SKM-1 (cell line): ENCODE measurements around the gene SCARB2.

ENCODE experiments used
- DNase-seq: peaks from one replicate; lab custom pipeline; 2025; ENCODE audit not compliant: unreplicated experiment; lab: John Stamatoyannopoulos, UW

Gene SCARB2

DNA sequence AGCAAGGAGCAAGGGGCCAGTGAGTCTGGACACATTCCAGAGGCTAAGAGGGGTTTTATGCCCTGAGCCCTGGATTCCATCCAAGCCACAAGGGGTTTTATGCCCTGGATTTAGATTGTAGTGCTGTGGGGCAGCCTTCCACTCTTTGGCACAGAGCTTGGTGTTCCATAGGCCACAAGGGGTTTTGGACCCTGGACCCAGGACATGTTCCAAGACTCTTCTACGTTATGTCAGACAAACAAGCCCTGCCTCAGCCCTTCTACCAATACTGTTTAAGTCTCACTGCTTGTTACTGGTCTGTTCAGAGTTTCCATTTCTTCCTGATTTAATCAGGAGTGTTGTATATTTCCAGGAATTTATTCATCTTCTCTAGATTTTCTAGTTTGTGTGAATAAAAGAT, 12.8 kb upstream of the SCARB2 start:
- DNase-seq: no peak

DNA sequence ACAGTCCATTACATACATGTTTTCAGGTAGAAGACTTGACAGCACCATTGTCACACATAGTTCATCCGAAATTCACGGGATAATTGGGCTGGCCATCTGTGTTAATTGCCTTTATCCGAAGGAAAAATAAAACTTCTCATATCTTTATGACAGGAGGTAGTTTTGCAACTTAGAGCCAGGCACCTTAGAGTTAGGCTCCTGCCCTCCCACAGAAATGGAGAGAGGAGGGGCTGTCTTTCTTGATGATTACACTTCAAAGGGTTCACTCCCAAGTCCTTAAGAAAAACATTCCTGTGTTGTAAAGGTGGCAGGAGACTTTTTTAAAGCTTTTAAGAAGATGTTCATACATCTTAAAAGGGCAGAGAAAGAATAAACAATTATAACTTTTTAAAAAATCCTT, 10.5 kb upstream of the SCARB2 start:
- no peak for DNase-seq

DNA sequence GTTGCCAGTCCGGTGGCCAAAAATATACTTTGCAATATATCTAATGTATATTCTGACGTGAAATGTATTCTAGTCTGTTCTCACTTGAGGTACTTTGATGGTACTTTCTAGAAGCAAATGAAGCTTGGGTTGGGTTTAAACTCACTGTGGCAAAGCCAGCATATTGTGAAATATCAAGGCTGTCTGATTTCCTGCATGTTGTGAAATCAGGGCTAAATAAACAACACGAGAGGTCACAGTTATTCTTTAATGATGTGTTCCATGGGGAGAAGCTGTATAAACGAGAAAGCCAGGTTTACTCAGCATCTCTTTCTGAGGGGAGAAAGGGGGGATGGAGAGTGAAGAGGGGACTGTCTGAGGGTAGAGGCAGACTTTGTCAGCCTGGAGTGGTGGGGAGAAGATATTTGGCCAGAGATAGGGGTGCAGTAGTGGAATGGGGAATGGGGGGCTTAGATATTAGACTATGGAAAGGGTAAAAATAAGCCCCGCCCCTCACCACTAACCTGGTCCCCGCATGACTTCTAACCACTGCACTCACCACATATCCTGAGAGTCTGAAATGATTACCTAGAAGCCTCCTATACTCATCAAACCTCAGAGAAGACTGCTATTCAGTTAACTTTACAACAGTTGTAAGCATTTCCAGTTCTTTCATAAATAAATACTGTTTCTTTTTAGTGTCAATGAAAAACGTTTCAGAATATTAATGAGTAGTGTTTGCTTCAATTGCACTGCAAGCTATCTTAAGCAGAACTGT, 5.9 kb upstream of the SCARB2 start:
- DNase-seq: no peak

DNA sequence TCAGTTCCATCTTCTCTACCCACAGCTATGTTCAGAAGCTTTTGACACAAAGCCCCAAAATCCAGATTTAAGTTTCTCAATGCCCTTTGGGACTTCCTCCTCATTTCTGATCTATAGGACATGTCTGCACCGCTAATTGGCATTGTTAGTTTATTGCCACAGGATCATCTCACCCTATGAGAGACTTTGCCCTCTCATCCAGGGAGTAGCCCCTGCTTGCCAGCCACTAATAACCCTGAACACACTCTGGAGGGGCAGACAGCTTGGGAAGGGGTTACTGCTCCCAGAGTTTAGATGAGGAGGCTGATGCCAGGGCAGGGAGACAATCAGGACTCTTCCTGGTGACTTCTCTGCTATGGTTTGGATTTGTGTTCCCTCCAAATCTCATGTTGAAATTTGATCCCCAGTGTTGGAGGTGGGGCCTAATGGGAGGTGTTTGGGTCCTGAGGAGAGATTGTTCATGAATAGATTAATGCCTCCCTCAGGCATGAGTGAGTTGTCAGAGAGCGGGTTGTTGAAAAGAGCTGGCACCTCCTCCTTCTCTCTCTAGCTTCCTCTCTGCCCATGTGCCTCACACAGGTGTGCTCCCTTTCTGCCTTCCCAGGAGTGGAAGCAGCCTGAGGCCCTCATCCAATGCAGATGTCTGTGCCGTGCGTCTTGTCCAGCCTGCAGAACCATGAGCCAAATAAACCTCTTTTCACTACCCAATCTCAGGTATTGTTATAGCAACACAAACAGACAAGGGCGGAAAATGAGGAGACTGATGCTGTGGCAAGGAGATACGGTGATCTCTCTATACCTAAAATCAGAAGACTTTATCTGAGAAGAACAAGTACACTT, 3.6 kb upstream of the SCARB2 start:
- DNase-seq: no peak

DNA sequence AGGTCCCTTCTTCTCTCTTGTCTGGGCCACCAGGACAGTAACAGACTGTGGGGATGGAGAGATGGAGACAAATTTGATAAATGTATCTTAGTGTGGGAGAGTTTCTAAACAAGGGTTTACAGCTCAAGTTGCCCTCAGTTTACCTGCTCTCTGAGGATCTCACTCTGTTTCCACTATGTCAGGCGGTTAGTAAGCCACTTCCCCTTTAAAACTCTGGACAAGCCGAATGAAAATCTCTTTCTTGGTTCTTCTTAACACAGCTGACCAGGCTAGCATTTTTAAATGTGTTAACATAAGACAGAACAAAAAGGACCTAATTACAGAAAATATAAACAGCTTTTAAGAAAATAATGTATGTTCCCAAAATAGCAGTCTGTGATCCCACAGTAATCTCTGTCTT, 2.9 kb upstream of the SCARB2 start:
- no peak for DNase-seq

DNA sequence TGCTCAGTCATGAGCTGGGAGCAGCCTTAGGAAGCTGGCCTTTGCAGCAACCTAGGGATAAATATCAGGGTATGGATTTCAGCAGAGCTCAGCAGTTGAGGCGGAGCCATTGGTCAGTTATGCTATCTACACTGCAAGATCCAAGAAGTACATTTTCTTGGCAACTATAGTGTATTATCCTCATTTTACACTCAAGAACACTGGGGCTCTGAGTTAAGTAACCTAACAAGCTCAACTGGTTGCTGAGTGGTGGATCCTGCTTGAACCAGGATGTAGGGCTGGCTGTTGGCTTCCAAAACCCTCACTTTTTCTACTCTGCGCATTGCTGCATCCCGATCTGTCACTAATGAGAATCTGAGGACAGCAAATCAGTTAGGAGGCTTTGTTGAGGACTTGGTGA, 1.5 kb upstream of the SCARB2 start:
- DNase-seq: no peak

DNA sequence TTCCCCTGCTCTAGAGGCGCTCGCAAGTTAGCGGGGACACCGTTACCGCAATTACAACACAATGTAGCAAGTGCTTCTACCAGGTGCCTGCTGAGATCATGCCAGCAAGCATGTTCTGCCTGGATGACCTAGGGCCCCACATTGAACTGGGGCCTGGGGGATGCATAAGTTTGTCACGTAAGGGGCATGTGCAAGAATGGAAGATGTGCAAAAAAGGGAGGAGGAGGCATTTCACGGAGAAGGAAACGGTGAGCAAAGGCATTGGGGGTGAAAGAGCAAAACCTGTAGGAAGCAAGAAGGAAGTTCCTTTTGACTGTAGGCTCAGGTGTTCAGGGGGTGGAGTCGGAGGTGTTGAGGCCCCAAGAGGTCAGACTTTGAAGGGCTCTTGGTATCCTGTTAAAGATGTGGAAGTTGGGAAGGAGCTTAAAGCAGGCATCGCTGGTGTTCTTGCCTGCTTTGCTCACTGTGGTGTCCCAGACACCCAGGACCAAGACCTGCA, 602 bp upstream of the SCARB2 start:
- DNase-seq: no peak

DNA sequence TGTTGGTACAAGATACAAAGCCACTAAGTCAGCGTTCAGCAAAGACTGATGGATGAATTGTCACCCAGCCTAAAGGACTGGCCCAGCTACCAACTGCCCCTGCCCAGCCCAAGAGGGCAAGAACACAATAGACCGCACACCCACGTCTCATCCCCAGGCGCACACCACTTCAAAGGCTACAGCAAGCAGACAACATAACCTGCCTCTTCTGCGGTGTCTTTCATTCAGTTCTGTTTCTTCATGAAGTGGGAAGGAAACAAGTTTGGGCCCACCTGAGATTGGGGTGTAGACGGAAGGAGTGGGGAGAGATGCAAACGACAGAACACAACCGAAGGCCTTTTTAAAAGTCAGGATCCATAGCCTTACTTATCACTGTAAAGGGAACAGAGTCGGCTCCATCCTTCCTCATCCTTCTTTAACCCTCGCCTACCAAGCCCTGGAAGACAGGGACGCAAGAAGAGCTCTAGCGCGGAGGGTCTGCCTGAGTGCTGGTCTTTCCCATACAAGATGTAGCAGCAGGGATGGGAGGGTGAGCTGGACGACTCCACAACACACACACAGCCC, 691 bp downstream of the SCARB2 start:
- no peak for DNase-seq

DNA sequence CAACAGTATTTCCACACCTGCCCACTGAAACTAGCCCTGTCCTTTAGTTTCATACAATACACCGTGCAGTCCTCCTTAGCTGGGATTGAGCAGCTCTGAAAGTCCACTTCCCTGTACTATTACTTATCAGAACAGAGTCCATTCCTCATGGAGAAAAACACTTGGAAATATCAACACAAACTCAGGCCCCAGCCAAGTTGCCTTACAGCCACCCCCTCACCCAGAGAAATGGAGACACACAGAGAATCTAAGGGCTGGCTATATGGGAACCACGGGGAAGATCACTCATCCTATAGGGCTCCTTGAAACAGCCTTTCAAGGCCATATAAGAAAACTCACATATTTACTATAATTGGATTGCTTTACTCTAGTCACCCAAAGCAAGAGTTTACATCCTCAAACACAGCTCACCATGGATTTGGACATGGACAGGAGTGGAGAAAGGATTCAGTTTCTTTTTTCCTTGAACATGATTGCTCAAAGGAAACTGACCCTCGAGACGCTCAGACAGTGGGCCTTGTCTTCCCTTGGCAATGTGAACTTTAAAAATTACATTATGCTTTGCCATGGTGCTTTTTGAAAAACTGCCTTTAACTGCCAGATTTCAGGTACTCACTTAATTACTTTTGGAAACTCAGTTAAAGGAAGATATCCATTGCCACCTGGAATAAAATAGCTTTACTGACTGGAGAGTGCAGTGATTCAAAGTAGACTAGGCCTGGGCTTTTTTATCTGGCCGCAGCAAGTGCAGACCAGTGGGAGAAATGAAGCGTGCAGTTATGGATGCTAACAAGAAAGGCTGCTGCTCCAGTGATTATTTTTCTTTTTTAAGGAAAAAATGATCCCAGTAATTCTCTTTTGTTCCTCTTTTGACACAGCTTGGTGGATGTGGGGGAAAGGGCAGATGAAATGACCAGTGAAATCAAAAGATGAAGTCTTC, 1.6 kb downstream of the SCARB2 start:
- no peak for DNase-seq

DNA sequence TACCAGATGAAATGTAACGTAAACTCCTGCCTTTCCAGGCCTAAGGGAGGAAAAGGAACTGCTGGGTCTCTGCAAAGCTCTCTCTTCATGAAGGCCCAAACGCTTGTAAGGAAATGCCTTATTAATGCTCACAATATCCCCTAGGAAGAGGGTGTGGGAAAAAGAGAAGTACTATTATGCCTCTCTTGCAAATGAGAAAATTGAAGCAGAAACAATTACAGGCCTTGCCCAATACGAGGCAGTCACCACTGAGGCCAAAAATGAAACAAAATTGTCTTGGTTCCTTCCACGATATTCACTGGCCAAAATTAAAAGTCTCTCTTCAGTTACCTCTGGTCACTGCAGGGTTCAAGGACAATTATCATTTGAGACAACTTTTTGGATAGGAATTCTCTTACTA, 3.2 kb downstream of the SCARB2 start:
- peak; percentile 47 for DNase-seq

DNA sequence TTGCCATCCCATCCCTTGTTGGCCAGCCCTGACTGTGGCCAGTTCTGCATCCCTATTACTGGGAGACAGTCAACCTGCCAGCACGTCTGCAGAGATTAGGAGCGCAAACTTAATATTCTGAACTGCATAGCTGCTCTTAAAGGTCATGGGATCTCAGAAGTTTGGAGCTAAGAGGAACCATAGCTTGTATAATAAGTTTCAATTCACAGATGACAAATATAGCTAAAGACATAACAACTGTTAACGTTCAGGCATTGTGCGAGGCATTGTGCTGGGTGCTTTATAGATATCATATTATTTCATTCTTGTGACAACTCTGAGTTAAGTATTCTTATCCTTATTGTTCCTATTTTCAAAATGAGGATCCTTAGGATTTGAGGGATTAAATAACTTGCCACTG, 3.7 kb downstream of the SCARB2 start:
- DNase-seq: no peak

DNA sequence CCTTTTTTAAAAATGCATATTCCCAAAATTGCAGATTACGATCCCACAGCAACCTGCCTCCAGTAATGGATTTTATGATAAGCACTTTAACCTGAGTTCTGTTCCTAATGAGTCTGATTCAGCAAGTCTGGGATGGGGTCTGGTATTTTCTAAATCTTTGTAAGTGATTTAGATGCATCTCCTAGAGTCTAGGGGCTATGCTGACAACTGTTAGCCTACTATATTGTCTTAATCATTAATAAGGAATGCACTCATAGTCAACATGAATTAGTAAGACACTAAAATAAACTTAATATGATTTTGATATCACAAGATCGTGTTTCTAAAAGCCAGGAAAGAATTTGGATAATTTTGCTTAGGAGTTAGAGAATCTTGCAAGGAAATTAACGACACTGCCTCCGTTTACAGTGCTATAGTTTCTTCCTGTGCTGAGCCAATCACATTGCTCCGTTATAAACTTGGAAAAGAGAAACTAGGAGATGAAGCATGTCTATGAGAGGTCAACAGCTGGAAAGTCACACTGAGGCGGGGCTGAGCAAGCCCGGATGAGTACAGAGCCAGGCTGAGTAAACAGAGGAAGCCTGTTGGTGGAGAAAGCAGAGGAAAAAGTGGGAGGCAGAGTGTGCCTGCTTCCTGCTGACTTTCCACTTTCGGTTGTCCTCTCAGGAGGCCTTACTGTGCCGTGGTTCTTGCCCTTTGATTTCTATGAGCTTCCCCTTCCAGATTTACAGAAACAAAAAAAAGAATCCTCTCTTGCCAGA, 5.4 kb downstream of the SCARB2 start:
- DNase-seq: no peak

DNA sequence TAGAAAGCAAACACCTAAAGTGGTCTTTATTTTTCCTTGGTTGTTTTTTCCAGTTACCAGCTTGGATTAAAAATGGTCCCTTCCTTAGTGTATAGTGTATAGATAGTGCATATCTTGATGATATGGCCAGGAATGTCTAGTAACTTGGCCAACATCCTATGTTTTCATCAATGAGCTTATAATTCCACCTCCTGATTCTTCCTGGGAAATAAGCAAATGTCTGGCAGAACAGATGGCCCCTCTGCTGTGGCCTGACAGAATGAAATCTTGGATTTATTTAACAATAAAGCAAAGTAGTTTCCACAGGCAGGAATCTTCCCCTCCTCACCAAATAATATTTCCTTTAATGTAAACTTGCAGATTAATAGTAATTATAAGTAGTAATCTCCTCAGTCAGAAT, 6.1 kb downstream of the SCARB2 start:
- DNase-seq: no peak

DNA sequence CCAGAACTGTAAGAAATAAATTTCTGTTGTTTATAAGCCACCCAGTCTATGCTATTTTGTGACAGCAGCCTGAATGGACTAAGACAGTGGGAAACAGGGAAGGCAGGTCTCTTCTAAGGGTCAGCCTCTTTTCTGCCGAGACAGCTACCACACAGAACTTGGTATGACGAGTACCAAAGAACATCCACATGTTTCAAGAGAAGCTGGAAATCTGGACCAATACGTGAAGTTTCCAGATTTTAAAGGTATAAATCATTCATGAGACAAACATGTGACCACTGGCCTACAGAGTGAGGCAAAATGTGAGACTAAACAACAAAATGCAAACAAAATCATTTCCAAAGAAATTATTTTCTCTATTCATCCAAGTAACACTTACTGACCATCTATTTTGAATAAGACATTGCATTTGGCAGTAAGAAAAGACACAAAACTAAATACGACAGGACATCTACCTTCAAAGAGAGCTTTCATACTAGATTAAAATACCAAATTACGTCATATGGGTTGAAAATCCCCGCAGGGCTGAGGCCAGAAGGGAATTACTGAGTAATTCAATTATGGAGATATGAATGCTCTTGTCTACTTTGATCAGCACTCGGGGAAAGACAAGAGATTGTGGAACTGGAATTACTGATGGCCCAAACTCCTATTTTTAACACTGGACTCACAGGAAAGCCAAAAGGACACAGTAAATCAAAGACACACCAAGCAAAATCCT, 7.2 kb downstream of the SCARB2 start:
- no peak for DNase-seq

DNA sequence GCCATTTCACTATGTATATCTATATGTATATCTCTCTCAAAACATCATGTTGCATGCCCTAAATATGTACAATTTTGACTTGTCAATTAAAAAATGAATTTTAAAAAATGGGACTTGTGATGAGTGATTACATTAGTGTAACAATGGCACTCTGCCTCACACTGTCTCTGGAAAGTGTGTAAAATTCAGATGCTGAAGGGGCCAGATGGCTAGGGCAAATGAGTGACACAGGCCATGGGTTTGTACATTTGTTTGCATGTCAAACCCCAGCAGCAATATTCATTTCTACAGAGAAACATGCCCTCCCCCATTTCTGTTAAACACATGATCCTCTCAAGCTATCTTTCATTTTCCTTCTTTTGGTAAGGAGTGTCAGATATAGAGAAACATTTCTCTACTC, 8.1 kb downstream of the SCARB2 start:
- no peak for DNase-seq

DNA sequence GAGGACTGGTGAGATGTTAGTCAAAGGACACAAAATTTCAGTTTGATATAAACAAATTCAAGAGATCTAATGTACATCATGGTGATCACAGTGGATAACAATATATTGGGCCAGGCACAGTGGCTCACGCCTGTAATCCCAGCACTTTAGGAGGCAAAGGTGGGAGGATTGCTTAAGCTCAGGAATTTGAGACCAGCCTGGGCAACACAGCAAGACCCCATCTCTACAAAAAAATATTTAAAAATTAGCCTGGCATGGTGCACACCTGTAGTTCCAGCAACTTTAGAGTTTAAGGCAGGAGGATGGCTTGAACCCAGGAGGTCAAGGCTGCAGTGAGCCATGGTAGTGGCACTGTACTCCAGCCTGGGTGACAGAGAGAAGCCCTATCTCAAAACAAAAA, 8.7 kb downstream of the SCARB2 start:
- no peak for DNase-seq

DNA sequence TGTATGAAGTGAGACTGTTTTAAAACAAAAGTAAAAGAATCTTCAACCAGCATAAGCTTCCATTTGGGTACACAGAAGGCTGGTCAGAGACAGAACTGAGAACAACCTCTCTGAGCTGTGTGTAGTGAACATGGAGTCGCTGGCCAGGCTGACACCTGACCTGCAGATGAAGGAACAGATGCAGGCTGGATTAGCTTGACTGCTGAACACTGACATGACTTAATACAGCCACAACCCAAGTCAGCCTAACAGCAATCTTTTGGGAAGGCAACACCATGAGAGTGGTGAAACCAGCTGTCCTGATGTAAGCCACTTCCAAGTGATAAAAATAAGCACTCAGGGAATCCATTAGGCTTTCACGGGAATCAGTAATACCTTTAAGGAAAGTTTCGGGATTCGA, 10.1 kb downstream of the SCARB2 start:
- DNase-seq: no peak

DNA sequence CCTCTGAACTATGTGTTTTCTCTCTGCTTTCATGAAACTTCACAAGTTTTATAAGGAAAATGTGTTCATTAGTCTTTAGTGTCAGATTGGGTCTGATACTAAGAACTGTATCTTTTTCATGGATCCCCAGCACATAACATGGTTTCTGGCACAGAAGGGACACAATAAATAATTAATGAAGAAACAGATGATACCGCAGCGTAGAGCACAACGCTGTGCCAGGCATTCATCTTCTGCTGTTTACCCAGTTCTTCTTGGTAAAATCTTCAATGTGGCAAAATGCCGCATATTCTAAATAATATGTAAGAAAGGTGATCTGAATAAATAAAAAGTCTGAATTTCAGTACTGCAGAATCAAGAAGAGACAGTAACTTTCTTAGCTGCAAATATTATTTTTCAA, 12.3 kb downstream of the SCARB2 start:
- DNase-seq: no peak

DNA sequence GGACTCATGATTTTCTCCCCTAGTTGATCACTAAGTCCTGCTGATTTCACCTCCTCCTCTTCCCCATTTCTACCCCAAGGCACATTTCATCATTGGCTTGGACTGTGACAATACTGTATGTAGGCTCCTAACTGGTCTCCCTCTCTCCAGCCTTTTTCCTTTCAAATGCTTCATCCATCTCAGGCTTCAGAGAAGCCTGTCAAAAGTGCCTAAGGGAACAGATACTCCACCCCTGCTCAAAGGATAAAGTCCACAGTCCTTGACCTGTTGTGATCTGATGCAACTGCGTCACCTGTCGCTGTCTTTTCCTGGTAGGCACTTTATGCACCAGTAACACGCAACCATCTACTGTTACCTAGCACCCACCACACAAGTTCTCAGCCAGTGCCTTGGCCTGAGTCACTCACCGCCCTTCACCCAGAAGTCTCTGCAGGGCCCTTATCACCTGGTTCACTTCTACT, 12.8 kb downstream of the SCARB2 start:
- peak; percentile 30 for DNase-seq
